ENCODE data around the gene ANKRD13D. TPM values are rescaled to one million over a fixed set of nuclear protein-coding genes. Genes with fewer than 3 reads are reported as not detected.

Gene ANKRD13D
- total RNA-seq, 1 donor from 2014 or later, result 54.7 TPM

- peaks cover 0 to 6% of the 10 kb centered on the region in 2 donors for H3K4me1 ChIP-seq
- no peak overlapping the region for H3K4me3 ChIP-seq
- DNase-seq (ENCODE audit: low spot score in 2 of 2), result no peak
- intact Hi-C loops (cut with DNase I), result no loop called here
- TF ChIP-seq CTCF (IDR thresholded peaks at IDR 0.05), result peak; percentile 17 to 58 (median 40)
- no peaks in the 10 kb centered on the region for H3K9me3 ChIP-seq
- no peak overlapping the region for H3K27ac ChIP-seq
- H3K36me3 ChIP-seq, result no peaks in the 10 kb centered on the region
- H3K27me3 ChIP-seq, result no peaks in the 10 kb centered on the region
These were observed 57.1 kb downstream of the ANKRD13D start for GRCh38 chr11:67345920-67346819.

- Histone ChIP-seq H3K27ac (no peak overlapping the region), H3K4me3 (no peak overlapping the region), H3K27me3 (no peaks in the 10 kb centered on the region), H3K4me1 (peaks cover 4 to 20% of the 10 kb centered on the region in 2 donors), H3K9me3 (no peaks in the 10 kb centered on the region), H3K36me3 (no peaks in the 10 kb centered on the region)
- DNase-seq (ENCODE audit: low spot score in 2 of 2), result no peak
- intact Hi-C loops (cut with DNase I), result no loop called here
- TF ChIP-seq CTCF (IDR thresholded peaks at IDR 0.05), result no peak
These were observed 59.1 kb downstream of the ANKRD13D start for GRCh38 chr11:67347964-67348749.

- no peaks in the 10 kb centered on the region for H3K27me3 ChIP-seq
- TF ChIP-seq CTCF (IDR thresholded peaks at IDR 0.05), result no peak
- peaks cover 4 to 22% of the 10 kb centered on the region in 2 donors for H3K4me1 ChIP-seq
- H3K4me3 ChIP-seq, result no peak overlapping the region
- peak overlapping the region in 1 of 2 donors; percentile 31 for H3K27ac ChIP-seq
- no peak for DNase-seq (ENCODE audit: low spot score in 2 of 2)
- H3K9me3 ChIP-seq, result no peaks in the 10 kb centered on the region
- intact Hi-C loops (cut with DNase I), result no loop called here
- H3K36me3 ChIP-seq, result no peaks in the 10 kb centered on the region
These were observed 59.9 kb downstream of the ANKRD13D start for GRCh38 chr11:67349036-67349435.

GRCh38 chr11:67349457-67349856, 60.4 kb downstream of the ANKRD13D start:
- no peak overlapping the region for H3K4me3 ChIP-seq
- DNase-seq (ENCODE audit: low spot score in 2 of 2), result no peak
- TF ChIP-seq CTCF (IDR thresholded peaks at IDR 0.05), result no peak
- H3K36me3 ChIP-seq, result no peaks in the 10 kb centered on the region
- no peaks in the 10 kb centered on the region for H3K27me3 ChIP-seq
- no peaks in the 10 kb centered on the region for H3K9me3 ChIP-seq
- intact Hi-C loops (cut with DNase I), result no loop called here
- H3K27ac ChIP-seq, result peak overlapping the region in 1 of 2 donors; percentile 31
- peaks cover 4 to 25% of the 10 kb centered on the region in 2 donors for H3K4me1 ChIP-seq

- H3K4me1 ChIP-seq, result peaks cover 5 to 29% of the 10 kb centered on the region in 2 donors
- intact Hi-C loops (cut with DNase I), result no loop called here
- H3K4me3 ChIP-seq, result no peak overlapping the region
- no peak overlapping the region for H3K27ac ChIP-seq
- no peaks in the 10 kb centered on the region for H3K27me3 ChIP-seq
- no peaks in the 10 kb centered on the region for H3K9me3 ChIP-seq
- DNase-seq (ENCODE audit: low spot score in 2 of 2), result no peak
- H3K36me3 ChIP-seq, result no peaks in the 10 kb centered on the region
- TF ChIP-seq CTCF (IDR thresholded peaks at IDR 0.05), result no peak
These were observed 60.9 kb downstream of the ANKRD13D start for GRCh38 chr11:67349928-67350465.

Measured in ascending aorta (tissue), 2 donors.